ENCODE measurements around the gene PDGFC. TPM values are rescaled to one million over a fixed set of nuclear protein-coding genes. Genes with fewer than 3 reads are reported as not detected.

PDGFC gene
- total RNA-seq, 1 donor from 2014 or later = 70.9 TPM

DNA sequence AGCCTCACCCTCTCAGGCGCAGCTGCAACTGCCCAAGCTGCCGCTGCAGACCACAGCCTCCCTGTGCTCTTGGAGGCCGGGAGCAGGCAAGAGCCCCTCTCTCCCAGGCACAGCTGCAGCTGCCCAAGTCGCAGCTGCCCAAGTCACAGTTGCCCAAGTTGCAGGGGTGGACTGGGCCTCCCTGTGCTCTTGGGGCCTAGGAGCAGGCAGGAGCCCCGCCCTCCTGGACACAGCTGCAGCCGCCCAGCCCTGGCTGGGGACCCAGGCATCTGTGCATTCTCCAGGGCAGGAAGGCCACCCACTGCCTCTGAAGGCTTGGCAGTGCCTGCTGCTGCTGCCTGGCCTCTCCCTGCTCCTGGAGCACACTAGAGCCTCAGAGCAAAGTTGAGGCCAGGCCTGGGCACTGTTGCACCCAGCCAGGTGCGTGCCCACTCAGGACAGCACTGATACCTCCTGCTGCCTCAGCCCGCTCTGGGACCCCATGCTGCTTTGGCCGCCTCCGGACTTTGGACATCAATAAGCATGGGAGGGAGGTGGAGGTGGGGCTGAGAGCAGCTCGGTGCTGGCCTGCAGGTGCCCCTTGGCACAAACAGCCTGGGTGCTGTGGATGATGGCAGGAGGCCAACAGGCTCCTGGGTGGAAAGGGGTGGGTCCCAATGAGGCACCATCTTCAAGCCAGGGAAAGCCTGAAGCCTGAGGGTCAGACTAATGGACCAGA lies 247.5 kb downstream of the PDGFC start:
- Mint-ChIP-seq H3K9me3 (ENCODE audit: low read depth) (no peaks in the 10 kb centered on the region), H3K36me3 (ENCODE audit: low read depth) (no peaks in the 10 kb centered on the region), H3K27me3 (ENCODE audit: low read depth) (no peaks in the 10 kb centered on the region), H3K4me3 (ENCODE audit: unreplicated experiment) (no peak overlapping the region), H3K27ac (ENCODE audit: unreplicated experiment) (no peak overlapping the region), H3K4me1 (ENCODE audit: low read depth) (no peaks in the 10 kb centered on the region)
- peak; percentile 81 for DNase-seq (ENCODE audit: low spot score)
- TF ChIP-seq, protein P1, sequence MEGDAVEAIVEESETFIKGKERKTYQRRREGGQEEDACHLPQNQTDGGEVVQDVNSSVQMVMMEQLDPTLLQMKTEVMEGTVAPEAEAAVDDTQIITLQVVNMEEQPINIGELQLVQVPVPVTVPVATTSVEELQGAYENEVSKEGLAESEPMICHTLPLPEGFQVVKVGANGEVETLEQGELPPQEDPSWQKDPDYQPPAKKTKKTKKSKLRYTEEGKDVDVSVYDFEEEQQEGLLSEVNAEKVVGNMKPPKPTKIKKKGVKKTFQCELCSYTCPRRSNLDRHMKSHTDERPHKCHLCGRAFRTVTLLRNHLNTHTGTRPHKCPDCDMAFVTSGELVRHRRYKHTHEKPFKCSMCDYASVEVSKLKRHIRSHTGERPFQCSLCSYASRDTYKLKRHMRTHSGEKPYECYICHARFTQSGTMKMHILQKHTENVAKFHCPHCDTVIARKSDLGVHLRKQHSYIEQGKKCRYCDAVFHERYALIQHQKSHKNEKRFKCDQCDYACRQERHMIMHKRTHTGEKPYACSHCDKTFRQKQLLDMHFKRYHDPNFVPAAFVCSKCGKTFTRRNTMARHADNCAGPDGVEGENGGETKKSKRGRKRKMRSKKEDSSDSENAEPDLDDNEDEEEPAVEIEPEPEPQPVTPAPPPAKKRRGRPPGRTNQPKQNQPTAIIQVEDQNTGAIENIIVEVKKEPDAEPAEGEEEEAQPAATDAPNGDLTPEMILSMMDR (IDR thresholded peaks at IDR 0.05) = no peak

DNA sequence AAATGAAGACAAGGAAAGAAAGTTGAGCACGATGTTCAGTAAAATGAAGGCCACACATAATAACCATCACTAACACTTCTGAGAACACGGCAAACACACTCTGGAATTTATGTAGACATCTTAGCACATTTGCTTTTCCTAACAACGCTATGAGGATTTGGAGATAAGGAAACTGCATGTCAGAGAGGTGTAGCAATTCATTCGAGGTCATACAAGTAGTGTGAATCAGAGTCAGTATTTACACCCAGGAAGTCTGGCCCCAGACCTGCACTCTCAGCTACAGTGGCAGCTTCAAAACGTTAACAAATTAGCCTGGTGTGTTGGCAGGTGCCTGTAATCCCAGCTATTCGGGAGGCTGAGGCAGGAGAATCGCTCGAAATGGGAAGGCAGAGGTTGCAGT lies 253.4 kb downstream of the PDGFC start:
- H3K4me3 Mint-ChIP-seq (ENCODE audit: unreplicated experiment) = no peak overlapping the region
- H3K36me3 Mint-ChIP-seq (ENCODE audit: low read depth) = no peaks in the 10 kb centered on the region
- H3K27ac Mint-ChIP-seq (ENCODE audit: unreplicated experiment) = no peak overlapping the region
- peaks cover 3% of the 10 kb centered on the region for H3K4me1 Mint-ChIP-seq (ENCODE audit: low read depth)
- TF ChIP-seq, protein P1 (IDR thresholded peaks at IDR 0.05) = no peak
- DNase-seq (ENCODE audit: low spot score) = no peak
- H3K27me3 Mint-ChIP-seq (ENCODE audit: low read depth) = no peaks in the 10 kb centered on the region
- peaks cover 3% of the 10 kb centered on the region for H3K9me3 Mint-ChIP-seq (ENCODE audit: low read depth)

DNA sequence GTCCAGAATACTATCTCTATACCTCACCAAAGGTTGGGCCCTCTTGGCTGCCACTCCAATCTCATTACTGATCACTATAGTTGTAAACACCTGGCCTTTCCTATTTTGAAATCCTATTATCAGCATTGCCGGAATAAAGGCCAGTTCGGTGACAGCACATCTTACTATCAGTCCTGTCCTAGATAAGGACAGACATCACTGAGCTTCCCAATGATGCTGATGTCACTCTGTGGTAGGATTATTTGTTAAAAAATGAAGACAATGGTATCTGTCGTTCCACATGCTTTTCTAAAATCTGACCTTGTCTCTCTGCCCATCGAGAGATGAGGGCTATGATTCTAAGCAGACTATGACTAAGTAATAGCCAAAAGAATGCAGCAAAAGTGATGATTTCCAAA lies 260.4 kb downstream of the PDGFC start:
- H3K9me3 Mint-ChIP-seq (ENCODE audit: low read depth) = no peaks in the 10 kb centered on the region
- no peak overlapping the region for H3K4me3 Mint-ChIP-seq (ENCODE audit: unreplicated experiment)
- H3K27ac Mint-ChIP-seq (ENCODE audit: unreplicated experiment) = no peak overlapping the region
- TF ChIP-seq, protein P1 (IDR thresholded peaks at IDR 0.05) = no peak
- no peaks in the 10 kb centered on the region for H3K27me3 Mint-ChIP-seq (ENCODE audit: low read depth)
- DNase-seq (ENCODE audit: low spot score) = no peak
- no peaks in the 10 kb centered on the region for H3K36me3 Mint-ChIP-seq (ENCODE audit: low read depth)
- H3K4me1 Mint-ChIP-seq (ENCODE audit: low read depth) = peaks cover 3% of the 10 kb centered on the region

Other genes starting within 250 kb of the PDGFC start
- 11.4 to 22.6 TPM (median 12.6 TPM) in 3 replicates for gene GLRB, start 104.4 kb upstream of the PDGFC start, total RNA-seq
- 0.77 to 1.4 TPM (median 1.0 TPM) in 3 replicates for gene GRIA2, start 248.9 kb upstream of the PDGFC start, total RNA-seq